ENCODE data around the gene FEZF2.

Gene FEZF2

GRCh38 chr3:62372621-62373041, 719 bp downstream of the FEZF2 start:
- DNase-seq (ENCODE audit: low spot score), result no peak

GRCh38 chr3:62371720-62372591, 1.4 kb downstream of the FEZF2 start:
- no peak for DNase-seq (ENCODE audit: low spot score)

- DNase-seq (ENCODE audit: low spot score), result no peak
These were observed 2.3 kb downstream of the FEZF2 start for GRCh38 chr3:62370858-62371719.

DNA sequence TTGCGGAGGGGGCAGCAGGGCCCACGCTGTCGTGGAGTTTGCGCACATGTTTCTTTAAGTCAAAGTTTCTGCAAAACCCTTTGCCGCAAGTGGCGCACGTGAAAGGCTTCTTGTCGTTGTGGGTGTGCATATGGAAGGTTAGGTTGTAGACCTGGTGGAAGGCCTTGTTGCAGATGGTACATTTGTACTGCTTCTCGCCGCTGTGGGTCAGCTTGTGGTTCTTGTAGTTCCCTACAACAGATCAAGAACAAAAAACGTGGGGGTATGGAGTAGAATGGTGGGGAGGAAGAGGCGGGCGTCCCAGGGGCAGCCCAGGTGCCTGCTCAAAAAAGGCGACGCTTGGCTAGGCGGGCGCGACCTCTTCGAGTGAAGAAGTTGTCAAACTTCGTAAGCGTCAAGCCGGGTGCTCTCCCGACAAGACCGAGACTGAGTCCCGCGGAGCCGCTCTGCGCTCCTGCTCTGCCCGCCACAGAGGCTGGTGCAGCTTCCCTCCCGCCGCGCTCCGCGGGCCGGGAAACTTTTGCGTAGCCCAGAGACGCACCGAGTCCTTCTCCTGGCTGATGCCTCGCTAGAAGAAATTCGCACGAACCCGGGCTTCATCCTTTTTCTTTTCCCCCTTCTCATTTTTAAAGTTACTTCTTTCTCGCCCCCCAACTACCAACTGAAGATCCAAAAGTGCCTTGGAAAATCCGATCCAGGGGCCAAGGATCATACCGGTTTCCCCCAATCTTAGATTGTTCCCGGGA, 3.1 kb downstream of the FEZF2 start:
- no peak for DNase-seq (ENCODE audit: low spot score)

- no peak for DNase-seq (ENCODE audit: low spot score)
These were observed 3.9 kb downstream of the FEZF2 start for GRCh38 chr3:62369476-62369743.

DNA sequence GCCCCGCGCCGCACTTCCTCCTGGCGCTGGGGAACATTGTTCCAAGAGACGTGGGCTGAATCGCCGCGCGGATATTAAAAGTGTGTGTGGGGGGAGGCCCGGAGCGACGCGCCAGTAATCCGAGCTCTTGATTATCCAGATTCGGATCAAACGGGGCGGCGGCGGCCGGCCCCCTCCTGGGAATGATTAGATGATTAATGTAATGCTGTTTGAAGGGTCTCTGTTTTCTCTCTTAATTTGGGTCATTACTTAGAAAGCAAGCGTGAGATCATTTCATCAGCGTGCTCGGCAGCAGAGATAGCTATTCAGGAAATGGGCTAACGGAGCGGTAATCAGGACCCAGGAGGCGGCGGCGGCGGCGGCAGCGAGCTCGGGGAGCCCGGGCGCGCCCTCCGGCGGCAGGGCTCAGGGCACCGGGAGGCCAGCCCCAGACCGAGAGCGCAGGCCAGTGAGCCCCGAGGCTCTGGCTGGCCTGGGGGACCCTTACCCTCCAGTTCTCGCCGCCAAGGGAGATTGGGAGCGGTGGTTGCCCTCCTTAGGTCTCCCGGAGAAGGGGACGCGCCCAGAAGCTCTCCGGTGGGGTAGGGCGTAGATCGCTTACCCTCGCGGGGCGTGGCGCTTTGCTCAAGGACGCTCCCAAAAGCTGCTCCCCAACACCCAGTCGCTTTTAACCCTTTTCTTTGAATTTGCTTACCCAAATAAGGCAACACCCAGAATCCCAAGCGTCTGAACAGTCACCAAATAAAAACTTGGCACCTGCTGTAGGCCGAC, 4.5 kb downstream of the FEZF2 start:
- DNase-seq (ENCODE audit: low spot score), result no peak

DNA sequence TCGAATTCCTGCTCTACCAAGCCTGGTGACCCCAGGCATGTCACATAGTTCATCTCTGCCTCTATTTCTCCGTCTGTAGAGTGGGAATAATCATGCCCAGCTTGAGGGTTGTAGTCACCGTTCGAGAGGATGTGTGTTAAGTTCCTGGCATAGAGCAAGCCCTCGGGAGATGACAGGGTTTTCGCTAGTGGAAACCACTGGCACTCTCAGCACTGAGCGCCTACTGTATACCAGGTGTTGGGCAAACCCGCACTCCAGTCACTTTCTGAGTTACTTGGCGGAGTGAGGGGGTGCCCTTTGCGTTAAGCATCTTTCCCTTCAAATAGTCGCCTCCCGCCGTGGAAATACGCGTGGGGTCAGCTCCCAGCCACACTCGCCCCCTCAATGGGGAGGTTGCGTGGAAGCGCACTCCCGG, 5.1 kb downstream of the FEZF2 start:
- no peak for DNase-seq (ENCODE audit: low spot score)

DNA sequence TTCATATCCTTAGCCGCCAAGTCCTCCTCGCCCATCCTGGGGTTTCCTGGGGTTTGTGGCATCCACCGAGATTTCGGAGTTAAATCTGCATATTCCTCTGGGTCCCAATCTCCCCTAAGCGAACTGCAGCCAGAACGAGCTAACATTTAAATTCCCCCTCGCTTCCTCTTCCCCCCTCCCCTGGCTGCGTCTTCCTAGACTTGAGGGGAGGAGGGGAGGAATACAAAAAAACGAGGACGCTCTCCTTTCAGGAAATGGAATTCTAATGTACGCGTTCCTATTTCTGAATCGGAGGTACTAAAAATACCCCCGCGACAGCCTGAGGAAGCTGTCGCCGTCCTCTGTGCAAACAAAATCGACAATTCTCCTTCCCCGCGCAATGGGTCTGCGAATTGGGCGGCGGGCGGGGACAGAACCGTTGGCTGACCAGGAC, 5.6 kb downstream of the FEZF2 start:
- DNase-seq (ENCODE audit: low spot score), result no peak

- DNase-seq (ENCODE audit: low spot score), result no peak
These were observed 7.2 kb downstream of the FEZF2 start for GRCh38 chr3:62366126-62366484.

DNA sequence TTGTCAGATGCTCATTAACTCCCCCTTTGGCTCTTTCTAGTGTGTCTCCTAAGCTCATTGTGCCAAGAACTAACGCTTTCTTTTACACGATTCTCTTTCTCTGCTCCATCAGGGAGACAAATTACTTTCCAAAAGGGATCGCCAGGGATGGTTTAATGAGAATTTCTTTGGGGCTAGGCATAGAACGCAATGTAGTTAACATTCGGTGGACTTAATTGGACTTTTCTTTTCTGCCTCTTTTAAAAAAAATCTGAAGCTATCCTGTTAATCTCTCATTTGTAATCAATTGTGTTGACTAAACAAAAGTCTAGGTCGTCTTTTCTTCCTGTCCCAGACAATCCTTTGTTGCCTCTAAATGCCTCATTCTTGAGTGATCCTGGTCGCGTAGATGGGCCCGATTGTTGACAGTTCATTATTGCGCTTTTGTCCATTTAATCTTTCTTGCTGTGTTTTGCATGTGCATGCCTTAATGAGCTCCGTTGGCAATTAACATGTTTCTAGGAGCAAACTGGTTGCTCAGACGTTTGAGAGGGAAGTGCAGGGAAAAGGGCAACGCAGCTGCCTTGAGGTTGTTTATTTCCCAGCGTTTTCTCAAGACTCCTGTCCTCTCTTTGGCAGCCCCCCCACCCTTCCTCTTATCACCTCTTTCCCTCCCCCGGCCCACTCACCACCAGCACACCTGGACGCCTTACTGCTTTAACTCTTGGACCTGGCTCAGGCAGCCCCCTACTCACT, 7.8 kb downstream of the FEZF2 start:
- DNase-seq (ENCODE audit: low spot score), result no peak

DNA sequence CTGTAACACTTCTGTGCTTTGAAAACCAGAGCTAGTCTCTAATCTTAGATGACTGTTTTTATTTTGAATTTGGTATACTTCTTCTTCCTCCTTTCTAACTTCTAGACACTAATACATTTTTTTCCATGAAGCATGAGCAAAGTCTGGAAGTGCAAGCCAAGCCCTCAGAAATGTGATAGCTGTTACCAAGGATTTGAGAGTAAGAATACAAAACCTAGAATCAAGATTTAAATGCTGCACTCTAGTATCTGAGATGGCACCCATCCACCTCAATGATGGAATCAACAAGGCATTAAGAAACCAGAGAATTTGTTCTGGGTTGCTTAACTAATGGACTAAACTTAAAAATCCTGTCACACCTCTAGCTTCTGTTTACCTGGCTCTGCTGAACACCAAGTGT, 9.2 kb downstream of the FEZF2 start:
- DNase-seq (ENCODE audit: low spot score), result no peak

DNA sequence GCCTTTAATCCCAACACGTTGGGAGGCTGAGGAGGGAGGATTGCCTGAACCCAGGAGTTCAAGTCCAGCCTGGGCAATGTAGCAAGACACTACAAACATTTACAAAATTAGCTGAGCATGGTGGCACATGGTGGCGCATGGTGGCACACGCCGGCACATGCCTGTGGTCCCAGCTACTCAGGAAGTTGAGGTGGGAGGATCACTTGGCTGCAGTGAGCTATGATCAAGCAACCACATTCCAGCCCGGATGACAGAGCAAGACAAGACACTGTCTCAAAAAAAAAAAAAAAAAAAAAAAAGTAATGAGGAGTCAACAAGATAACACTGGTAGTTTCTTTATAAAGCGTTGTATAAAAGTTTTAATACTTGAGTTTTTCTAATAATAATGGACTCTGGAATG, 10.1 kb downstream of the FEZF2 start:
- DNase-seq (ENCODE audit: low spot score), result no peak

GRCh38 chr3:62361824-62362223, 11.5 kb downstream of the FEZF2 start:
- DNase-seq (ENCODE audit: low spot score), result no peak

DNA sequence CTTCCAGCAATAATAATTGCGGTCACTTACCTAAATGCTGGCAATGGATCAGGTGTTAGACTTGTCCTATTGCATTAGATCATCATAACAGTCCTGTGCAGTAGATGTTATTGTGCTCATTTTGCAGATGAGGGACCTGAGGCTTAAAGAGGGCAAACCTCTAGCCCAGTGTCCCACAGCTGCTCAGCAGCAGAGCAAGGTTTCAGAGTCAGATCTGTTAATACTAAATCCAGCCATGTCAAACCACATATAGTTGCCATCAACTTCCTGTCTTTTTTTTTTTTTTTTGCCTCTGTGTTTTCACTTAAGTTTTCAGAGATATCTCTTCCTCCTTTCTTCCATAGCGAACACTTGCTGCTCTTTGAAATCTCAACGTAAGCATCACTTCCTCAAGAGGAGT, 12.1 kb downstream of the FEZF2 start:
- no peak for DNase-seq (ENCODE audit: low spot score)

- no peak for DNase-seq (ENCODE audit: low spot score)
These were observed 13.8 kb downstream of the FEZF2 start for GRCh38 chr3:62359531-62359930.

- DNase-seq (ENCODE audit: low spot score), result no peak
These were observed 17.0 kb downstream of the FEZF2 start for GRCh38 chr3:62356356-62356755.

DNA sequence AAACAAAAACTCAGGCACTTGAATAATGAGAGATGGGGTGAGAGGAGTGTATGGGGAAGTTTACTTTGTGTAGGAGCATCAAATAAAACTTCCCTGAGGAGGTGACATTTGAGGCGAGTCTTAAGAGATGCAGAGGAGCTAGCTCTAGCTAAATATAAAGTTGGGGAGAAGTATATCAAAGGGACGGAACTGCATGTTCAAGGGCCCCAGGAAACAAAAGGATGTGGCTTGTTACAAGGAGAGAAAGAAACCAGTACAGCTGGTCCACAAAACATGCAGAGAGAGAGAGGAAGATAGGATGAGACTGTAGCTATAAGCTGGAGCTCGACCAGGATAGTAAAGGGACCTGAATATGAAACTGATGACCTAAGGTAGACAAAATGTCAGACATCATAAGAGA, 17.6 kb downstream of the FEZF2 start:
- DNase-seq (ENCODE audit: low spot score), result no peak

DNA sequence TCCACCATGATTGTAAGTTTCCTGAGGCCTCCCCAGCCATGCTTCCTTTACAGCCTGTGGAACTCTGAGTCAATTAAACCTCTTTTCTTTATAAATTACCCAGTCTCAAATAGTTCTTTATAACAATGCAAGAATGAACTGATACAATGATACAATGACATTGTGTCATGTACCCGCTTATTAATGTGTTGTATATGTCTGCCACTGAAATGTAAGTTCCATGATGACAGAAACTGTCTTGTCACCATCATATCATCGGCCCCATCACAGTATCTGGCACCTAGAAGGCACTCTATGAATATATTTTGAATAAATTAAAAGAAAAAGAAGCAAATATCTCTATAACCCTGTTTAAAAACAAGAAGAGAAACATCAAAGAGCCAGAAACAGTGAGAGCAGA, 29.6 kb downstream of the FEZF2 start:
- no peak for DNase-seq (ENCODE audit: low spot score)

DNA sequence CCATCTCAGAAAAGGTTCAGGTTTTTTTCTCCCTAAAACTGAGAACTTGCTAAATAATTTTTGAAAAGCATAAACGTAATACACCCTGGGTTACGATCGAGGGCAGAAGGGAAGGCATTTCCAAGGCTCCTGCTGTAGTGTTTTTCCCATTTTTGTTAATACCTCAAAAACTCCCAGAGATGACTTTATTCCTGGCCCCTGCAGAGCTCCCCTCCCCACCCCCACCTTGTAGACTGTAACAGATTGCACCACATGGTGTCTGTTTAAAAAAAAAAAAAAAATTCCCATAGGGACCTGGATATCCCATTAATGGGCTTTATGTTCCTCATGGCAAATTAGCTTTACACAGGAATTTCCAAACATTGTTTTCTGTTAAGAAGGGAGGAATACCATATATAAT, 38.2 kb downstream of the FEZF2 start:
- no peak for DNase-seq (ENCODE audit: low spot score)

DNA sequence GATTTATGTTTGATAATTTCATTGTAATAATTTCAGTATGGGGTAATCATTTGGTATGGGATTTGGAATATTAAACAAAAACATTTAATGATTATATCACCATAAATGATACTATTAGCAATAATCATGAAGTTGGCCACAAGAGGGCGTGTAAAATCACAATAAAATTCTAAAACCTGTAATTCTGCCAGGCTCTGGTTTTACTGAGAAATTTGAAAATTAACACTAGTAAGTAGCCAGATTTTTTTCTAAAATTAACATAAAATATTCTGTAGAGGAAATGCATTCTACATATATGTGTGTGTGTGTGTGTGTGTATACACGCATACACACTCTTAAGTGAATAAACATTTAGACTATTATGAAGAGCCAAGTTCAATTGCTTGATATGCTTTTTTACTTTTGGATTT, 40.5 kb downstream of the FEZF2 start:
- no peak for DNase-seq (ENCODE audit: low spot score)

GRCh38 chr3:62332017-62332416, 41.3 kb downstream of the FEZF2 start:
- no peak for DNase-seq (ENCODE audit: low spot score)
